WTC11 (cell line): Measurements from ENCODE around the gene EVC.

ENCODE experiments used
- ATF3 ChIP-seq: sonication (generic); formaldehyde crosslinking; conservative IDR thresholded peaks from 2 replicates; pipeline ENCODE4 v1.8.1; 2022; ENCODE audit warnings: mild to moderate bottlenecking, missing genetic modification reagents
- CREB1 ChIP-seq: sonication (generic); formaldehyde crosslinking; IDR thresholded peaks from 2 replicates; pipeline ENCODE4 v1.8.0; 2023; ENCODE audit warnings: mild to moderate bottlenecking, missing genetic modification reagents
- CTCF ChIP-seq: fragments of 200-600 bp; IDR thresholded peaks from 2 replicates; pipeline ENCODE4 v1.8.0; 2022; ENCODE audit warnings: antibody characterized with exemption
- ESRRA ChIP-seq: sonication (generic); formaldehyde crosslinking; IDR thresholded peaks from 2 replicates; pipeline ENCODE4 v1.8.1; 2022; ENCODE audit warnings: mild to moderate bottlenecking, missing genetic modification reagents, borderline replicate concordance
- ETV6 ChIP-seq: sonication (generic); formaldehyde crosslinking; IDR thresholded peaks from 2 replicates; pipeline ENCODE4 v1.8.1; 2022; ENCODE audit warnings: mild to moderate bottlenecking, missing genetic modification reagents
- FOXJ3 ChIP-seq: sonication (generic); formaldehyde crosslinking; IDR thresholded peaks from 2 replicates; pipeline ENCODE4 v1.9.0; 2021; ENCODE audit warnings: missing genetic modification reagents, mild to moderate bottlenecking, borderline replicate concordance
- GTF2I ChIP-seq: fragments of 250-450 bp; sonication (Bioruptor Pico); conservative IDR thresholded peaks from 2 replicates; pipeline ENCODE4 v1.4.0; 2021; ENCODE audit warnings: mild to moderate bottlenecking
- MAX ChIP-seq: sonication (generic); formaldehyde crosslinking; IDR thresholded peaks from 2 replicates; pipeline ENCODE4 v1.8.0; 2022; ENCODE audit warnings: mild to moderate bottlenecking, missing genetic modification reagents
- NR3C1 ChIP-seq: sonication (generic); formaldehyde crosslinking; conservative IDR thresholded peaks from 2 replicates; pipeline ENCODE4 v1.8.1; 2023; ENCODE audit warnings: low read depth, mild to moderate bottlenecking, missing genetic modification reagents
- SMAD4 ChIP-seq: sonication (generic); formaldehyde crosslinking; IDR thresholded peaks from 2 replicates; pipeline ENCODE4 v1.8.0; 2022; ENCODE audit warnings: mild to moderate bottlenecking, missing genetic modification reagents
- TEAD1 ChIP-seq: sonication (generic); formaldehyde crosslinking; IDR thresholded peaks from 2 replicates; pipeline ENCODE4 v1.8.0; 2022; ENCODE audit warnings: mild to moderate bottlenecking, missing genetic modification reagents
- USF1 ChIP-seq: sonication (generic); formaldehyde crosslinking; IDR thresholded peaks from 2 replicates; pipeline ENCODE4 v1.8.0; 2022; ENCODE audit warnings: mild to moderate bottlenecking, missing genetic modification reagents
- ZBTB21 ChIP-seq: sonication (generic); formaldehyde crosslinking; IDR thresholded peaks from 2 replicates; pipeline ENCODE4 v1.8.1; 2023; ENCODE audit warnings: mild to moderate bottlenecking, missing genetic modification reagents, borderline replicate concordance

GRCh38 chr4:5735463-5735862 is 24.5 kb downstream of the EVC start:
- TF ChIP-seq CTCF: no peak
- TF ChIP-seq SMAD4 (CRISPR knock-in tag): no peak
- TF ChIP-seq TEAD1: no peak
- no peak for TF ChIP-seq FOXJ3 (CRISPR knock-in tag)
- no peak for TF ChIP-seq MAX (CRISPR knock-in tag)
- TF ChIP-seq ATF3: no peak
- no peak for TF ChIP-seq ESRRA (CRISPR knock-in tag)
- no peak for TF ChIP-seq GTF2I (CRISPR knock-in tag)
- TF ChIP-seq ETV6 (CRISPR knock-in tag): no peak
- no peak for TF ChIP-seq USF1 (CRISPR knock-in tag)
- no peak for TF ChIP-seq ZBTB21 (CRISPR knock-in tag)
- no peak for TF ChIP-seq CREB1
- TF ChIP-seq NR3C1 (CRISPR knock-in tag): no peak
